Breast epithelium (tissue), 3 donors: ENCODE data around the gene ZNF488.
"Not testable (repeated sequence)": the region's sequence is repeated elsewhere in the genome, so short reads cannot be mapped to it uniquely, and the experiment has no call there.

ENCODE experiments used
- POLR2A ChIP-seq: fragments of 450-650 bp; IDR thresholded peaks from one replicate; pipeline ENCODE4 v1.6.1; 2016; ENCODE audit warnings: antibody characterized with exemption, mild to moderate bottlenecking, moderate library complexity
- POLR2AphosphoS5 ChIP-seq, 3 donors: sonication (generic); formaldehyde crosslinking; IDR thresholded peaks; one replicate each; pipeline ENCODE4 v1.6.1; 2017; ENCODE audit warnings: antibody characterized with exemption in 3 of 3
- TF ChIP-seq, protein P1 (sequence below), 3 donors: fragments of 450-650 bp; IDR thresholded peaks; one replicate each; pipeline ENCODE4 v1.5.1; 2016 to 2017; ENCODE audit warnings: antibody characterized with exemption in 3 of 3, mild to moderate bottlenecking in 3 of 3, moderate library complexity in 3 of 3

DNA sequence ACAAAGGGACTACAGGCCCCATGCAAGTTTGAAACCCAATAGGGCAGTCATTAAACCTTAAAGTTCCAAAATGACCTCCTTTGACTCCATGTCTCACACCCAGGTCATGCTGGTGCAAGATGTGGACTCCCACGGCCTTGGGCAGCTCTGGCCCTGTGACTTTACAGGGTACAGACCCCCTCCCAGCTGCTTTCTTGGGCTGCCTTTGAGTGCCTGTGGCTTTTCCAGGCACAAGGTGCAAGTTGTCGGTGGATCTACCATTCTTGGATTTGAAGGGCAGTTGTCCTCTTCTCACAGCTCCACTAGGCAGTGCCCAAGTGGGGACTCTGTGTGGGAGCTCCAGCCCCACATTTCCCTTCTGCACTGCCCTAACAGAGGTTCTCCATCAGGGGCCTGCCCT lies 2.0 kb upstream of the ZNF488 start:
- TF ChIP-seq, protein P1, sequence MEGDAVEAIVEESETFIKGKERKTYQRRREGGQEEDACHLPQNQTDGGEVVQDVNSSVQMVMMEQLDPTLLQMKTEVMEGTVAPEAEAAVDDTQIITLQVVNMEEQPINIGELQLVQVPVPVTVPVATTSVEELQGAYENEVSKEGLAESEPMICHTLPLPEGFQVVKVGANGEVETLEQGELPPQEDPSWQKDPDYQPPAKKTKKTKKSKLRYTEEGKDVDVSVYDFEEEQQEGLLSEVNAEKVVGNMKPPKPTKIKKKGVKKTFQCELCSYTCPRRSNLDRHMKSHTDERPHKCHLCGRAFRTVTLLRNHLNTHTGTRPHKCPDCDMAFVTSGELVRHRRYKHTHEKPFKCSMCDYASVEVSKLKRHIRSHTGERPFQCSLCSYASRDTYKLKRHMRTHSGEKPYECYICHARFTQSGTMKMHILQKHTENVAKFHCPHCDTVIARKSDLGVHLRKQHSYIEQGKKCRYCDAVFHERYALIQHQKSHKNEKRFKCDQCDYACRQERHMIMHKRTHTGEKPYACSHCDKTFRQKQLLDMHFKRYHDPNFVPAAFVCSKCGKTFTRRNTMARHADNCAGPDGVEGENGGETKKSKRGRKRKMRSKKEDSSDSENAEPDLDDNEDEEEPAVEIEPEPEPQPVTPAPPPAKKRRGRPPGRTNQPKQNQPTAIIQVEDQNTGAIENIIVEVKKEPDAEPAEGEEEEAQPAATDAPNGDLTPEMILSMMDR (IDR thresholded peaks at IDR 0.05): not testable (repeated sequence)
- not testable (repeated sequence) for TF ChIP-seq POLR2AphosphoS5 (IDR thresholded peaks at IDR 0.05); POLR2A
